Pulmonary artery endothelial cell (primary cell): Measurements from ENCODE around the gene NACC2. TPM values are rescaled to one million over a fixed set of nuclear protein-coding genes. Genes with fewer than 3 reads are reported as not detected.

Experiments
- DNase-seq: peaks from one replicate; pipeline ENCODE4 v3.0.0-alpha.2; 2011; ENCODE audit warnings: low read depth, low spot score
- total RNA-seq: library from RNA; depleted of rRNA; stranded (reverse); fragments of >200 nt; gene quantifications from 2 replicates; pipeline ENCODE4 v1.2.3, GENCODE V29; 2014

NACC2 gene
- total RNA-seq, 1 donor from 2014 or later, result 25.5 TPM

DNA sequence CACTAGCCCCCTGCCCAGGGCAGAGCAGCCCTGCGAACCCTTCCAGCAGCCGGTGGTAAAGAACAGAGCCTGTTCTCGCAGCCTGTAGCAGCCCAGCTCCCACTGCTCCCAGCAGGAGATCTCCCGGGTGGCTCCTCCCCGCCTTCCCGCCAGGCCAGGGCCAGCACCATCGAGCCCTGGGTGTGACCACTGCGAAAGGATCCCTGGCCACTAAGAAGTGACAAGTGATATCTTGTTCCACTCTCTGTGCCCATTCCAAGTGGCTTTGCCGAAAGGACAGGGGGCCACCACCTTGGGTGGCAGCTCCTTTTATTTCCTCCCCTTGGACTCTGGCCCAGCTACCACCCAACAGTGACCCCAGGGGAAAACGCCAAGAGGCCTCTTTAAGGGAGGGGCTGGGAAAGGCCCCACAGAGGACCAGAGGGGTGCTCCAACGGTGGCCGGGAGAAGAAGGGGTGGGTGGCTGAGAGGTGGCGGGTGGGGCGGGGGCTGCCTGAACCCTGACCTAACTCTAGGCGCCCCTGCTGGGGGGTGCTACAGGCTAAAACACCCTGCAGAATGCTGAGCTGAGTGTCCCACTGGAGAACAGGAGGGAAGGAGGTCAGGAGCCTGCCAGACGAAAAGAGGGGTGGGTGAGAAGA, 1.6 kb downstream of the NACC2 start:
- no peak for DNase-seq

DNA sequence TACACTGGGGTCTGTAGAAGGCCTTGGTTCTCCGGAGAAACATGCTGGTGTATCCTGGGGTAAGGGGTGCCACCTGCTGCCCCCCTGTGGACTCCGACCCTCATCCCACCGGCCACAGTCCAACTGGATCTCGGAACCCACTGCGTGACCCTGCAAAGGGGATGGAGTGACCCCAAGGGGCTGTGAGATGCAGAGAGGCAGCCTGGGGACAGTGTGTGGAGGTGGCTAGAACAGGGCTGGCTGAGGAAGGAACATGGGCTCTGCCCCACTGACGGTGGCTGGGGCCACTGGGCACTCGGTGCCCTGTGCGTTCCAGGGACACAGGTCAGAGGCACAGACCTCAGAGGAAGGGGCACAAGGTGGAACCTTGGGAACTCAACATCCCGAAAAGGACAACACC, 2.3 kb downstream of the NACC2 start:
- DNase-seq, result no peak

DNA sequence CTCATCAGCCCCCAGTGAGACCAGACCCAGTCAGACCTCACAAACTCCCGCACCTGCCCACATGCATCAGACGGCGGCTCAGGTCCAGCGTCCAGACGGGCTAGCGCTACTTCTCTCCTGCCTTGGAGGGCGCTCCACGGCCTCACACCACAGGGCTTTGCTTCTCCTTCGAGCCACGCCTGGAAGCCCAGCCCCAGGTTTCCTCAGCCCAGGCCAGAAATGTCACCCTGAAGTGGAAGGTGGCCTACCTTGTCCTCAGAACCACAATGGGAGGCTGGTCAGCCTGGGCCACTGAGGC, 2.8 kb downstream of the NACC2 start:
- no peak for DNase-seq

DNA sequence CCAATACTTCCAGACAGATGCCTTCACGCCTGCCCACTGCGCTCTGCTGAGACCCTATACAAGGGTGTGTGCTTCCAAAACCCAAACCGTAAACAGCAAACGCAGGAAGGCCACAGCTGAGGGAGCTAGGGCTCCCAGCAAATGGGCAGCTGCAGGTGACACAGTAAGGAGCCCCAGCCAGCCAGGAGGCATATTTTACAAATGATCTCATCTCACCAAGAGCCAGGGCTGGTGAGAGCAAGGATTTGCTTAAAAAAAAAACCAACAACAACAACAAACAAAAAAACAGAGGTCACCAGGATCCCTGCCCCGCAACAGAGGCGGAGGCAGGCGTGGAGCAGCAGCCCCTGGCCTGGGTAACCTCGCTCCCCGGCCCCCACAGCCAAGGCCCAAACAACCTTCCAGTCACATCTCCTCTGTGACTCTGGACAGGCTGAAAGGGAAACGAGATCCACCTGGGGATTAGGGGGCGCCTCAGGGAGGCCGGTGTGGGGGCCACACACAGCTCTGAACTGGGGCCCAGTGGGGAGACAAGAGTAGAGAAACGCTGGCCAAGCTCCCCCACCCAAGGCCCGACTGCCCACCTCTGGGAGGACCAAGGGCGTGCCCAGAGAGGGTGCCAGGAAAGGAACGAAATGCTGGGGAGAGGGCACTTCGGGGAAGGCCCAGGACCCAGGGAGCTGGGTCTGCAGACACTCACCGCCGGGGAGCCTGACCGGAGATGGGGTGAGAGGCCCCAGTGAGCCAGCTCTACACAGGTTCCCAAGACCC, 3.3 kb downstream of the NACC2 start:
- no peak for DNase-seq

DNA sequence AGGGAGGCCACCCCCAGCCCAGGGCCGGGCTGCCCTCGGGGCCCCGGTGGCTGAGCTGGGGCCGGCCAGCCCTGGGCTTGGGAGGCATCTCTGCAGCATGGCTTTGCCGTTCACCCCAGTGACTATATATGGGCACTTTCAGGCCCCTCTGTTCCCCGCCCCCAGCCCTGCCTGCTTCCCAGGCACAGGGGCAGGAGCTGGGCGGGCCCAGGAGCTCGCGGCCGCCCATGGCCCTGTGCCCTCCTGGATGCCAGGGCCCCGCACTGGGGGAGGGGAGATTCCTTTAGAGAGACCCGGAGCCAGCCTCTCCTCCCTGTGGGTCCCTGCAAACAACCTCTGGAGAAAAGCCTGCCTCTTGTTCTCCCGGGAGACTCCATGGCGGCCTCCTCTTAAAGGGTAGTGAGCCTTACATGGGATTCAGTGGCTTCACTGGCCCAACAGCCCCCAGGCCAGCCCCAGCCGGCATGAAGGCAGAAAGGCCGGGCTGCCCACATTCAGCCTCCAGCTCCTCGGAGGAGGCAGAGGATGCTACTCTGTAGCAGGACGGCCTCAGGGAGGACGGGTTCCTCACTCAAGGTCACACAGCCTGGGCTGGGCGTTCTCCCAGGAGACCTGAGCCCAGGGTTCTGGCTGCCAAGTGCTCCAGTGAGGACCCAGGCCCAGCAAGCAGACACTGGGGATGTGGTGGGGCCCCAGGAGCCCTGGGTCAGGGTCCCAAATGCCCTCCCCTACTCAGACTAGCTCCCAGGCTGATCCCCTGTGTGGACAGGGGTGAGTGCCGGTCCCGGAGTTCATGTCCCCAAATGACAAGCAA, 4.1 kb downstream of the NACC2 start:
- DNase-seq, result no peak

DNA sequence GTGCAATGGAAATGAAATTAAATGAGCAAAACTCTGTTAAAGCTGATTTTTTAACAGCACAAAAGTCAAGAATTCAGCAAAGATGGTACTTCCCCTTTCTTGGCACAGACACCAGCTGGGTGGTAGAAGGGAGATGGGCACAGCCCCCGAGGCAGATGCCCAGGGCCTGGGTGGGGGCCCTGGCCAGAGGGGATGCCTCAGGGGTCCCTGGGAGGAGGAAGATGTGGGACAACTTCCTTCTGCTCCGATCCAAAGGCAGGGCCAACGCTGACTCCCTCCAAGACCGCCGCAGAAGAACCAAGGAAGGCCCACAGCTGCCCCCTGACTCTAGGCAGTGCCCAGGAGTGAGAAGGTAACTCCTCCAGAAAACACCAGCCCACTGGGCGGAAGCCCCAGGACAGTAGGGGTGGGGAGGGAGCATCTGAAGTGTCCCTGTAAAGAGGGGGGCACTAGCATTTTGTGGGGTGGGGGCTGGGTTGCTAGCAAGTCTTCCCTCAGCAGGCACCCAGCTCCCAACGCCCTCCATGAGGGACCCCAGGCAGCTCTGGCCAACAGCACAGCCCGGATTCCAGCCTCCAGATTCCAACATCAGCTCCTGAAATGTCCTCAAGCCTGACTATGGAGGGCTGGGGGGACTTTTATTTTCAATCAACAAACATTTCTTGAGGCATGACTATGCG, 4.9 kb downstream of the NACC2 start:
- DNase-seq, result no peak

DNA sequence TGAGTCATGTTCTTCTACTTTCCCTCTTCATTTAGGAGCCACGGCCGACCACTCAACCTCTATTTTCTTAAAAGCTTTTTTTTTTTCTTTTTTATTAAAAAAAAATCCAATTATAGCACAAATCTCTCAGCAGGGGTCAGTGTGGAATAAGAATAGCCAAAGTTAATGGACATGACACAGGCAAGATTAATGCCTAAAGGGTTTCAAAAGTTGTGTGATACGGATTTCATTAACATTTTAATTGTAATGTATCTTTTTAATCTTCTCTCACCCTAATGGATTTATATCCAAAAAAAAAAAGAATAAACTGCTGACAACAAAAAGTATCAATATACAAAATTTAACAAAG, 5.4 kb downstream of the NACC2 start:
- no peak for DNase-seq

DNA sequence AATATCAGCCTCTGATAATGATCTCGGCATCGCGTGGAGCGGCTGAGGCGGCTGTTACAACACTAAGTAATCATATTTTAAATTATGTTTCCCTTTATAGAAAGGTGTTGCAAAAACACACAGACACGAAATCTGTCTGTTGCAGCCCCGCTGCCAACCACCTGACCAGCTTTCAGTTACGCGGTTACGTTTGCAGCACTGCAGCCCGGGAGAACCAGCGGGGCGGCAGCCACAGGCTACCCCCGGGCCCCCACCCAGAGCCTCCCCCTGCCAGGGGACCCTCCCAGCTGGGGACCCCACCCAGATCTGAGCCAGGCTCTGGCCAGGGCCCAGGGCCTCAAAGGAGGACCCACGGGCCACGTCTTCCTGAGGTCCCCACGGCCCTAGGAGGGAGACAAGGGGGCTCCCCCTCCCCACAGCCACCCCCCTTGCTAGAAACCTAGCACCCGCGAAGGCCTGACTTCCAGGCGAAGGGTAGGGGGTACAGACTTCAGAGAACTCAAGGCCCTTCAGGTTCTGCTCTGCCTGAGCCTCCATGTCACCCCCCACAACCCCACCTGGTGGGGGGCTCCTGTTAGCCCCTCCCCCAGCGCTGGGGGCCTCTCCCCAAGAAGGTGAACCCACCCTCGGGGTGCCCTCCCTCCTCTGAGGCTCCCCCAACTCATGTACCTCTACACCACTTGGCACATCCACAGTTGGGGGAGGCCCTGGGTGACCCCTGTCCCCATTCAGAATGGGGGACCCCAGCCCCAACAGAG, 6.0 kb downstream of the NACC2 start:
- no peak for DNase-seq

DNA sequence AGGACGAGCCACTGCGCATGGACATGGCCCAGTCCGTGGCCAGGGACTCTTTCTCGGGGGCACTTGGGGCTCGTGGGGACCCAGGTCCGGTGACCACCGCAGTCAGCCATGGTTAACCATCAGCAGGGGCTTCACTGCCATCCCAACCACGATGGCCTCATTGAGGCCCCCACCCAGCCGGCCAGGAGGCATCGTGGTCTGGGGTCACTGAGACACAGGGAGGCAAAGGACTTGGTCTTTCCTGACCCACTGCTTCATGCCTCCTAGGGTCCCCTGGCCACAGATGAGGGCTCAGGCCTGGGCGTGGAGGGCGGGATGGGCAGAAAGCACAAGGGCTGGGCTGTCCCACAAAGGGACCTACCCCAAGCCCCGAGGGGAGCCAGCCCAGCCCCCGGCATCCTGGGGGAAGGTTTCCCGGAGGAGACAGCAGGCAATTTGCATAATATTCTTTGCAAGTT, 6.6 kb downstream of the NACC2 start:
- DNase-seq, result no peak

DNA sequence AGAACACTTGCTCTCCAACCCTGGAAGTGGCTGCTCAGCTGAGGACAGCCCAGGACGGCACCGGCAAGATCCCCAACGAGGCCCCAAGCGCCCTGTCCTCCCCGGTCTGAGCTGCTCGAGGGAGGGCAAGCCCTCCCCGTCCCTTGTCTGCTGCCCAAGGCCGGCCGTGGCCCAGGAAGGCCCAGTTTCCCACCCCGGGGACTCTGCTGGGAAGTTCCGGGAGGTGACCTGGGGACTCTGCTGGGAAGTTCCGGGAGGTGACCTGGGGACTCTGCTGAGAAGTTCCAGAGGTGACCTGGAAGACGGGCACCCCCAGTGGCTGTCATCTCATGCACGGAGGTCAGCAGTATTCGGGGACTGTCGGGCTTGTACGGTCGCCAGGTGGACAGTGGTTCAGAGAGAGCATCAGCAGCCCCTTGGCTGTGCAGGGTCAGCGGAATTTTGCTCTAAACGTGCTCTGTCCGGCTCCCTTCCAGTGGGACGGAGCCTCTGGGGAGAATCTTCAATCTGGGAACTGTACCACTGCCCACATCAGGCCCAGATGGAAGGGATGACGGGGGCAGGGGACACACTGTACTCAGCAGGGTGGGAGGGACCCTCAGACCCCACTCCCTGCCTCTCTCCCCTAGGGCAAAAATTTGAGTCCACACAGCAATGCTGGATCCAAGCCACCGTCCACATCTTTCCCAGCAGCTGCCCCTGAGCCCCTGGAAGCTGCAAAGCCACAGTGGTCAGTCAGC, 7.2 kb downstream of the NACC2 start:
- no peak for DNase-seq

DNA sequence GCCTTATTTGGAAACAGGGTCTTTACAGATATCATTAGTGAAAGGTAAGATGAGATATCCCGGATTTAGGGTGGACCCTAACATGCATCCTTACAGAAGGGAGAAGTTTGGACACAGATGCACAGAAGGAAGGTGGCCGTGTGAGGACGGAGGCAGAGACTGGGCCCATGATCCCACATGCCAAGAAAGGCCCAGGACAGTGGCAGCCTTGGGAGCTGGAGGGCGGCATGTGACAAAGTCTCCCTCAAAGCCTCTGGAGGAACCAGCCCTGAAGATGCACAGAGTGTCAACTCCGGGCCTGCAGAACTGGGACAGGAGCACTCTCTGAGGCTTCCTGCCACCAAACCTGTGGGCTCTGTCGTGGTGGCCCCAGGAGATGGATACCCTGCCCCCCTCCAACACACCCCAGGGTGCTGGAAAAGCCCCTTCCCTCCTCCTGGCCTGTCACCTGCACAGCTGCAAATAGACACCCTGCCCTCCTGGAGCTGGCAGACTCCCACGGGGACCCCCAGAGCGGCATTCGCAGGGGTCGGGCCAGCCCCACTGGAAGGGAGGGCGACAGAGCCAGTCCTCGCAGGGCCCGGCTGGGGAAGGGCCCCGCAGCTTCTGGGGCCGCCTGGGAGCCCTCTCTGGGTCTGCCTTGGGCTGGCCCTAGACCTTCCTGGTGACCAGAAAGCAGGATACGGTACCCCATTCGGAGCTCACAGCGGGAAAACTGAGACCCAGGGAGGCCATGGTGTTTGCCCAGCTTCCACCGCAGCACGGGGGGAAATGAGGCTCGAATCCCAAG, 7.9 kb downstream of the NACC2 start:
- DNase-seq, result no peak

DNA sequence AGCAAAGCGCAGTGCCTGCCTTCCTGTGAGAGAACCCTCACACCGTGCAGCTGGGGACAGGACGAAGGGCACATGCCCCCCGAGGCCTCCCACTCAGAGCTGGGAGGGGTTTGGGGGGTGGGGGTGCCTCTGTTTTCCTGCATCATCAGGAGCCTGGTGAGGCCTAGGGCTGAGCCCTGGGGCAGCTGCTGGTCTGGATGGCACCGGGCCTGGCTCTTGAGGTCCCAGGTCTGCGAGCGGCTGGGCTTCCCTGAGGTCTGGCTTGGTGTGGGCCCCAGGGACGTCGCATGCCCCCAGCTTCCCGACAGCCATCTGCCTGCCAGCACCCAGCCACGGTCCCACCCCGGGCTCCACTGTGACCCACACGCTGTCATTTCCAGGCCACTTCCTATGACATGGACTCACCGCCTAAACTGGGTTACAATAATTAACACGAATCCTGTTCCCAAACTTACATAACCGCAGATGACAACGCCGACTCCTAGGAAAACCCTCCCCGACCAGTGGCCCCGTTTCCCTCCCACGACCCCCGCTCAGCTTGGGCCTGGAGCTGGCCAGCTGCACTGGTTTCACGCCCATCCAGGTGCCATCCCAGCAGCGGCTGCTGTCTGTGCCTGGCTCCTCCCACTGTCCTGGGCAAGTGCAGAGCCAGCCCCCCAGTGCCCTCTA, 8.7 kb downstream of the NACC2 start:
- no peak for DNase-seq

DNA sequence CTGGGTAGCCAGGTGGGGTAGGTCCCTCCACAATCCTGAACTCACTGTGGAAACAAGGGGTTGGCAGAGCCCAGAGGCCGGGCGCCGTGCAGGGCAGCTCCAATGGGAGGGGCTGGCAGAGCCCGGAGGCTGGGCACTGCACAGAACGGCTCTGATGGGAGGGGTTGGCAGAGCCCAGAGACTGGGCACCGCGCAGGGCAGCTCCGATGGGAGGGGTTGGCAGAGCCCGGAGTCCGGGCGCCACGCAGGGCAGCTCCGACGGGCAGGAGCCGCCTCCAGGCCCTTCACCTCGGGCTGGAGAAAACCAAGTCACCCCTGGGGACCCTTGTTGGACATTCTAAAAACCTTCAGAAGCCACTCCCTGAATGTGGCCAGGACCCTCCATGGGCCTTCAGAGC, 9.3 kb downstream of the NACC2 start:
- no peak for DNase-seq

DNA sequence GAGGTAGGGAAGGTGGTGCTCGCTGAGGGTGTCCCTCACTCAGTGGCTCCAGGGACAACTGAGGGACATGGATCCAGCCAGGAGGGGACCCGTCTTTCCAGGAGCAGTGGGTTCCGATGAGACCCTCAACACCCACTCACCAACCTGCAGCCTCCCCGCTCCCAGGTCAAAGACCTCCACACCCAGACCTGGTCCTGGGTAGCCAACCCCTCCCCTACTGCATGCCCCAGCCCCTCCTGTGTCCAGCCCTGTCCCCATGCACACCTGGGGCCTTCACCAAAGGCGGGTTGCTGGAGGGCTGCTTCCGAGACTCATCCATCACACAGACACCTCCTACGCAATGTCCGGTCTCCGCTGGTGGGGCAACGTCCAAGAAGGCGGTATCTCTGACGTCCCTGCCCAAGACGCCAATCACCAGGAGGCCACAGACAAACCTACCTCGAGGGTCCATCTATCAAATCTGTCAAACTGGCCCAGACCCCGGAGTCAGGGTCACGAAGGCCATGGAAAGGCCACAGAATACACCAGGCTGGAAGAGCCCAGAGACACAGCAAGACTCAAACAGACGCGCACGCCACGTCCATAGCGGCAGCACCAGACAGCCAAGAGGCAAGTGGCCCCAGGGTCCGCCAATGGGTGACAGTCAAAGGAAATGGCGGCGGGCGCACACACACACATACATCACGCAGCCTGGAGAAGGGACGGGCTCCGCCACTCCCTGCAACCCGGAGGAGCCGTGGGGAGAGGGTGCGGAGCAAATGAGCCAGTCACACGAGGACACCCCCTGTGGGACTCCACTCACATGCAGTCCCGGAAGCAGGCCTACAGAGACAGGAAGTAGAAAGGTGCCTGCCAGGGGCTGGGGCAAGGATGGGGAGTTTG, 10.8 kb downstream of the NACC2 start:
- no peak for DNase-seq

DNA sequence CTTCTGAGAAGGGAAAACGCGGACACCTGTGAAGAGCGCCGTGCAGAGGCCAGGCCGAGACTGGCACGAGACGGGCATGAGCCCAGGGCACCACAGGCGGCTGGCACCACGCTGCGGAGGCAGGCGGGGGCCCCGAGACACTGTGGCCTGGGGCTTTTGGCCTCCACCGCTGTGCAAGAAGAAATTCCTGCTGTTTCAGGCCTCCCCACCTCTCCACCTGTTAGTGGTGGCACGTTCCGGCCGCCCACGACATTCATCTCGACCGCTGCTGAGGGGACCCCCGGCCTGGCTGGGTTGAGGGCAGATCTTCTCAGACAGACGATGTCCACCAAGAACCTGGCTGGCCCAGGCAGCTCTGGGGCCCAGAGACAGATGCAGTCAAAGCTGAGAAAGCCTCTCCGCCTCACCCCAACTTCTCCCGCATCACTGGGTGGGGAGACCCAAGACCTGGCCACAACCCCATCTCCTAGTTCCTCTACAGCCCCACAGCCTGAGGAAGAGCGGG, 11.5 kb downstream of the NACC2 start:
- DNase-seq, result no peak

DNA sequence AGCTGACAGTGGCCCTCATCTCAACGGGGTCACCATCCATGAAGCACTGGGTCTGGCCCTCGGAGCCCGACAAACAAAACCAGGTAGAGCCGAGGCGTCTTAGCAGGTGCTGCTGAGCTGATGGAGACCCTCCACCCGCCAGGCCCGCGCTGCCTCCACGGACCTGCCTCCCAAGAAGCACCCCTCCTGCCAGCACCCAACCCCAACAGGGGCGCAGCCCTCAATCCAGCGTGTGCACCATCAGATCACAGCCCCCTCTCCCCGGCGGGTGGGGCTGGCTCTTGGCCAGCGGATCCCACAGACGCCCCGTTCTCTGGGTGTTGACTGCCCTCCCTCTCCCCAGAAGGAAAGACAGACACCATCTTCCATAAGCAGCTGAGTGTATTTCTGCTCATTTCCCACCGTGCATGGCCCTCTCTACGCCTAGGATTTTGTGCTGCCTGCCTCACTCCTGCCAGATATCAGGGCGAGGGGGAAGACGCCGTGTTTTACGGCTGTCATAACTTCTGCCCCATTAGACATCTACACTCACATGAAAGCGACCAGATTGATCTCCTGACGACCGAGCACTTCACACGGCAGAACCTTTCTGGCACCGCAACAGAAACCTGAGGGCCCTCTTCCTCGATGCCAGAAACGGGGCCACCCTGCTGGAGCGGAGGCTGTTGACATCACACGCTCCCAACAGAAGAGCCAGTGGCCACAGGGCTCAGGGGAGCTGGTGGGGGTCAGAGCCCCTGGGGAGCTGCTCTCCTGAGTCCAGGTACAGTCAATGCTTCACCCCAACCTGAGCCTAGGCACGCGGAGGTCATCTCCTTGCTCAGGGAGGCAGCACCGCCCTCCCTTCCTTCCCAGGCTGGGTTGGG, 12.4 kb downstream of the NACC2 start:
- no peak for DNase-seq
